ENCODE measurements around the gene EFHD1. TPM values are rescaled to one million over a fixed set of nuclear protein-coding genes. Genes with fewer than 3 reads are reported as not detected.

EFHD1 gene
- total RNA-seq, 1 experiment from 2014 or later: 0.47 TPM

GRCh38 chr2:232721261-232721660, 87.9 kb downstream of the EFHD1 start:
- Mint-ChIP-seq H3K4me3 (ENCODE audit: low read depth, unreplicated experiment) (no peak overlapping the region), H3K27ac (ENCODE audit: unreplicated experiment) (no peak overlapping the region), H3K36me3 (ENCODE audit: insufficient read depth, unreplicated experiment) (peaks cover 26% of the 10 kb centered on the region), H3K4me1 (ENCODE audit: low read depth, unreplicated experiment) (peaks cover 11% of the 10 kb centered on the region), H3K27me3 (ENCODE audit: unreplicated experiment) (no peaks in the 10 kb centered on the region), H3K9me3 (ENCODE audit: low read depth, unreplicated experiment) (no peaks in the 10 kb centered on the region)
- no peak for TF ChIP-seq CTCF (IDR thresholded peaks at IDR 0.05; ENCODE audit: unreplicated experiment)
- no peak for DNase-seq
- no TSS peak for BruUV-seq (replicated peaks)
- CTCF ChIA-PET: no interaction called here
- intact Hi-C loops (cut with micrococcal nuclease; ENCODE audit: unreplicated experiment): no loop called here

GRCh38 chr2:232721882-232722281, 88.5 kb downstream of the EFHD1 start:
- Mint-ChIP-seq H3K9me3 (ENCODE audit: low read depth, unreplicated experiment) (no peaks in the 10 kb centered on the region), H3K27me3 (ENCODE audit: unreplicated experiment) (no peaks in the 10 kb centered on the region), H3K4me1 (ENCODE audit: low read depth, unreplicated experiment) (peaks cover 11% of the 10 kb centered on the region), H3K4me3 (ENCODE audit: low read depth, unreplicated experiment) (no peak overlapping the region), H3K36me3 (ENCODE audit: insufficient read depth, unreplicated experiment) (peaks cover 22% of the 10 kb centered on the region), H3K27ac (ENCODE audit: unreplicated experiment) (no peak overlapping the region)
- intact Hi-C loops (cut with micrococcal nuclease; ENCODE audit: unreplicated experiment): no loop called here
- no peak for TF ChIP-seq CTCF (IDR thresholded peaks at IDR 0.05; ENCODE audit: unreplicated experiment)
- DNase-seq: no peak
- BruUV-seq (replicated peaks): no TSS peak
- CTCF ChIA-PET: interaction anchor here (0.6 kb wide), 1 partner anchor 58 kb away, joined by 3 read pairs; no protein-coding TSS in a partner anchor

- no peaks in the 10 kb centered on the region for H3K9me3 Mint-ChIP-seq (ENCODE audit: low read depth, unreplicated experiment)
- intact Hi-C loops (cut with micrococcal nuclease; ENCODE audit: unreplicated experiment): no loop called here
- no peak overlapping the region for H3K27ac Mint-ChIP-seq (ENCODE audit: unreplicated experiment)
- CTCF ChIA-PET: no interaction called here
- no TSS peak for BruUV-seq (replicated peaks)
- TF ChIP-seq CTCF (IDR thresholded peaks at IDR 0.05; ENCODE audit: unreplicated experiment): no peak
- H3K27me3 Mint-ChIP-seq (ENCODE audit: unreplicated experiment): no peaks in the 10 kb centered on the region
- H3K4me3 Mint-ChIP-seq (ENCODE audit: low read depth, unreplicated experiment): no peak overlapping the region
- H3K36me3 Mint-ChIP-seq (ENCODE audit: insufficient read depth, unreplicated experiment): peaks cover 22% of the 10 kb centered on the region
- peaks cover 11% of the 10 kb centered on the region for H3K4me1 Mint-ChIP-seq (ENCODE audit: low read depth, unreplicated experiment)
- DNase-seq: no peak
Observed at GRCh38 chr2:232723027-232723426, 89.6 kb downstream of the EFHD1 start.

GRCh38 chr2:232728785-232729184, 95.4 kb downstream of the EFHD1 start:
- Mint-ChIP-seq H3K27ac (ENCODE audit: unreplicated experiment) (no peak overlapping the region), H3K4me3 (ENCODE audit: low read depth, unreplicated experiment) (no peak overlapping the region), H3K36me3 (ENCODE audit: insufficient read depth, unreplicated experiment) (peaks cover 19% of the 10 kb centered on the region), H3K4me1 (ENCODE audit: low read depth, unreplicated experiment) (peaks cover 11% of the 10 kb centered on the region), H3K9me3 (ENCODE audit: low read depth, unreplicated experiment) (no peaks in the 10 kb centered on the region), H3K27me3 (ENCODE audit: unreplicated experiment) (no peaks in the 10 kb centered on the region)
- intact Hi-C loops (cut with micrococcal nuclease; ENCODE audit: unreplicated experiment): no loop called here
- DNase-seq: no peak
- no TSS peak for BruUV-seq (replicated peaks)
- TF ChIP-seq CTCF (IDR thresholded peaks at IDR 0.05; ENCODE audit: unreplicated experiment): no peak
- CTCF ChIA-PET: interaction anchor here (0.7 kb wide), 1 partner anchor 136 kb away, joined by 3 read pairs; no protein-coding TSS in a partner anchor
